Activated CD4-positive, alpha-beta memory T cell treated with anti-CD3 and anti-CD28 coated beads for 36 hours (primary cell): Measurements from ENCODE around the gene SMARCA2. TPM values are rescaled to one million over a fixed set of nuclear protein-coding genes. Genes with fewer than 3 reads are reported as not detected.

Source experiments
- CTCF ChIA-PET: fragments of 350-600 bp; sonication (Branson Sonifier 250); formaldehyde crosslinking; loops from one replicate; lab custom pipeline; 2021; ENCODE audit warnings: antibody characterized with exemption, inconsistent platforms; lab: Charles Lee
- POLR2A ChIA-PET: fragments of 350-600 bp; sonication (Branson Sonifier 250); formaldehyde crosslinking; loops from one replicate; lab custom pipeline; 2021; ENCODE audit warnings: antibody characterized with exemption; lab: Charles Lee
- DNase-seq: peaks from one replicate; pipeline ENCODE4 v3.0.0-alpha.2; 2020
- H3K27ac Mint-ChIP-seq: one replicate; pipeline ENCODE4 v1.8.0; 2021; ENCODE audit warnings: mixed read lengths
- H3K27me3 Mint-ChIP-seq: one replicate; pipeline ENCODE4 v1.8.0; 2021; ENCODE audit warnings: mixed read lengths
- H3K36me3 Mint-ChIP-seq: one replicate; pipeline ENCODE4 v1.8.0; 2021; ENCODE audit warnings: mixed read lengths
- H3K4me1 Mint-ChIP-seq: one replicate; pipeline ENCODE4 v1.8.0; 2021; ENCODE audit warnings: low read depth, mixed read lengths
- H3K4me3 Mint-ChIP-seq: one replicate; pipeline ENCODE4 v1.8.0; 2021; ENCODE audit warnings: mild to moderate bottlenecking, mixed read lengths
- H3K9me3 Mint-ChIP-seq: one replicate; pipeline ENCODE4 v1.8.0; 2021; ENCODE audit warnings: mixed read lengths
- intact Hi-C: fragments of 100-400 bp; cut with micrococcal nuclease; formaldehyde crosslinking; loops from one replicate; pipeline ENCODE4 v1.15.1; 2023
- total RNA-seq, 2 experiments: library from RNA; stranded (reverse); gene quantifications; one replicate each; pipeline ENCODE4 v1.2.3, GENCODE V29; 2021

Gene SMARCA2
- total RNA-seq, 2 experiments from 2014 or later, result 95.1 to 100 TPM

DNA sequence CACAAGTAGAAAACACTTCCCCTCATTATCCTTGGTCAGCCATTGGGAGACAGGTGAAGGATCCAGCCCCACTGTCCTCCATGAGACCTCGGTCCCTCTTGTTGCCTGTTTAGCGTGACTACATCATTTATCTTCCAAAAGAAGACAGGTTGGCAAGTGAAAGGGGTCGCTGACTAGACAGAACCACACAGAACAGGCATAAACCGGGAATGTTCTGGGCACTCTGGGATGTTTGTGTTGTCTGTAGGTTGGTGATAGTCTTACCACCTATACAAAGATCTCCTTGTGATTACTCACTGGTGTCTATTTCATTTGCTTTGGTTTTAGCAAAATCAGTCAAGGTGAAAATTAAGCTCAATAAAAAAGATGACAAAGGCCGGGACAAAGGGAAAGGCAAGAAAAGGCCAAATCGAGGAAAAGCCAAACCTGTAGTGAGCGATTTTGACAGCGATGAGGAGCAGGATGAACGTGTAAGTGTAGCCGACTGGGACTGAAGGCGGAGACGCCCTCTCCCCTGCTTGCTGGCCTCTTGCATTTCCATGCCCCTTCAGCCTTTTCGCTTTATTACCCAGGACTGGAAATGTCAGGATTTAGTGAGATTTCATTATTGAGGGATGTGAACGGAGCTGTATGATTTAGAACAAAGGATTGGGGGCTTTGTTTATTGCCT is 175.9 kb downstream of the SMARCA2 start:
- no peak overlapping the region for H3K4me3 Mint-ChIP-seq
- no peaks in the 10 kb centered on the region for H3K9me3 Mint-ChIP-seq
- peaks cover 22% of the 10 kb centered on the region for H3K4me1 Mint-ChIP-seq
- peaks cover 69% of the 10 kb centered on the region for H3K36me3 Mint-ChIP-seq
- no peak overlapping the region for H3K27ac Mint-ChIP-seq
- POLR2A ChIA-PET, result no interaction called here
- intact Hi-C loops, result no loop called here
- CTCF ChIA-PET, result no interaction called here
- no peaks in the 10 kb centered on the region for H3K27me3 Mint-ChIP-seq
- no peak for DNase-seq

DNA sequence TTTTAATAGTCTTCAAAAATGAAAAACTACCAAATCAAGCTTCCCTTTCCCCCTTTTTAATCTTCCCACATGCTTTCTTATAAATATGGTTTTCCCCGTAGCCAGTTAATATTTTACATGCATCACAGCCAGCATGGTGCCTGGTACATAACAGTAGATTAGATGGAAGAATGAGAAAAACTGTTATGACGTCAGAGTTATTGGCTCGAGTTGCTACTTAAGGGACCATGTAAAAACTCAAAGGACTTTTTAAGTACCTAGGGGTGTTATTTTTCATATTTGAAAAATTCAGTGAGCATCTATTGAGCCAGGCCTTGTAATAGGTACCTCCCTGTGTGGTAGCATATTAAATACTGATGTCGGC is 176.4 kb downstream of the SMARCA2 start:
- POLR2A ChIA-PET, result no interaction called here
- Mint-ChIP-seq H3K27ac (no peak overlapping the region), H3K36me3 (peaks cover 69% of the 10 kb centered on the region), H3K4me1 (peaks cover 22% of the 10 kb centered on the region), H3K9me3 (no peaks in the 10 kb centered on the region), H3K4me3 (no peak overlapping the region), H3K27me3 (no peaks in the 10 kb centered on the region)
- CTCF ChIA-PET, result no interaction called here
- intact Hi-C loops, result no loop called here
- DNase-seq, result no peak

DNA sequence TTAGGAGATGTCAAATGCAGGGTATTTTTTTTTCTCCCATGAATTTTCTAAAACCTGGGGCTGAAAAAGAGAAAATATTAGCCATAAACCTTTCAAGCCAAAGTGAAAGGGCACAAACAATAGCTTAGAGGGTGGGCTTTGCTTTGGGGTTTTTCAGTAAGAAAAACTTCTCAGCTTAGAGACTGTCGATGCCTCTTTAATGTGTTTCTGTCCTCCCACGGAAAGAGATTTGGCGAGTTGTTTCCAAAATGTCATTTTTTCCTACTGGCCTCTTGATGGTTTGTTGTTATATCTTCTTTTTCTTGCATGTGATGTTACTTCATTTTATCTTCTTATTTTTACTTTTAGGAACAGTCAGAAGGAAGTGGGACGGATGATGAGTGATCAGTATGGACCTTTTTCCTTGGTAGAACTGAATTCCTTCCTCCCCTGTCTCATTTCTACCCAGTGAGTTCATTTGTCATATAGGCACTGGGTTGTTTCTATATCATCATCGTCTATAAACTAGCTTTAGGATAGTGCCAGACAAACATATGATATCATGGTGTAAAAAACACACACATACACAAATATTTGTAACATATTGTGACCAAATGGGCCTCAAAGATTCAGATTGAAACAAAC is 177.3 kb downstream of the SMARCA2 start:
- H3K36me3 Mint-ChIP-seq, result peaks cover 66% of the 10 kb centered on the region
- H3K9me3 Mint-ChIP-seq, result no peaks in the 10 kb centered on the region
- H3K4me1 Mint-ChIP-seq, result peaks cover 22% of the 10 kb centered on the region
- CTCF ChIA-PET, result interaction anchor here (0.6 kb wide), 1 partner anchor 34 kb away, joined by 3 read pairs; no protein-coding TSS in a partner anchor
- H3K27me3 Mint-ChIP-seq, result no peaks in the 10 kb centered on the region
- DNase-seq, result no peak
- peak overlapping the region; percentile 35 for H3K27ac Mint-ChIP-seq
- no peak overlapping the region for H3K4me3 Mint-ChIP-seq
- intact Hi-C loops, result no loop called here
- POLR2A ChIA-PET, result no interaction called here

DNA sequence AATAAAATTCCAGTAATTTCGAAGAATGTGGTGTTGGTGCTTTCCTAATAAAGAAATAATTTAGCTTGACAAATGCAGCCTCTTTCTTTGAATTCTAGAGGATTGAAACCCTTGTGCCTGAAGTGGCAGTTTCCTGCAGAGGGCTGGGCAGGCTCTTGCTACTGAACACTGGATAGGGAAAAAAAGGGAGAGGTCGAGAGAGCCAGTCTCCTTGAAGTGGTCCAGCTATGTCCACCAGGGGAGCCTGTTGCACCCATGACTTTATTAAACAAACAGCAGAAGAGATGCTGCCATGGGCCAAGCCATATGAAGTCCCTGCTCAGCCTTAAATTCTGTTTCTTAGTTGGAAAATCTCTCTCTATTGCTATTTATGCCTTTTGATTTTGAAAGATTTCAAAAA is 178.4 kb downstream of the SMARCA2 start:
- ChIA-PET CTCF (no interaction called here), POLR2A (no interaction called here)
- Mint-ChIP-seq H3K4me3 (no peak overlapping the region), H3K27me3 (no peaks in the 10 kb centered on the region), H3K27ac (no peak overlapping the region), H3K9me3 (no peaks in the 10 kb centered on the region), H3K36me3 (peaks cover 72% of the 10 kb centered on the region), H3K4me1 (peaks cover 24% of the 10 kb centered on the region)
- DNase-seq, result no peak
- intact Hi-C loops, result no loop called here

DNA sequence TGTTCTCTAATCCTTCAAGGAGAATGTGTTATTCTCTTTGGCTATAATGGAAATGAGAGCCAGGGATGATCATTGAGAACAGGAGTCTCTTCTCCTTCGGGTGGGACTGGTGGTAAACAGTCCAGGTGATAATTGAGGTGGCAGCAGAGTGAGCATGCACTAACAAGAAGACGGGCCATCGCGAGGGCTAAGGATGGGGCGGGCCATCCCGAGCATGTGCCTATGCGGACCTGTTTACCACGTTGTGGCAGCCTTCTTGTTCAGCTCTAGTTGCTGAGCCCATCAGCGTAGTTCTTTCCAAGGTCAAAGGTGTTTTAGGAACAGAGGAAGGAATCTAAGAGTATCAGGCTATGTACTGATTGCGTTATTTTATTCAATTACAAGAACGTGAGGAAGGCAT is 180.1 kb downstream of the SMARCA2 start:
- Mint-ChIP-seq H3K27me3 (no peaks in the 10 kb centered on the region), H3K4me1 (peaks cover 27% of the 10 kb centered on the region), H3K27ac (no peak overlapping the region), H3K36me3 (peaks cover 72% of the 10 kb centered on the region), H3K4me3 (no peak overlapping the region), H3K9me3 (peaks cover 10% of the 10 kb centered on the region)
- intact Hi-C loops, result no loop called here
- ChIA-PET POLR2A (no interaction called here), CTCF (no interaction called here)
- no peak for DNase-seq

DNA sequence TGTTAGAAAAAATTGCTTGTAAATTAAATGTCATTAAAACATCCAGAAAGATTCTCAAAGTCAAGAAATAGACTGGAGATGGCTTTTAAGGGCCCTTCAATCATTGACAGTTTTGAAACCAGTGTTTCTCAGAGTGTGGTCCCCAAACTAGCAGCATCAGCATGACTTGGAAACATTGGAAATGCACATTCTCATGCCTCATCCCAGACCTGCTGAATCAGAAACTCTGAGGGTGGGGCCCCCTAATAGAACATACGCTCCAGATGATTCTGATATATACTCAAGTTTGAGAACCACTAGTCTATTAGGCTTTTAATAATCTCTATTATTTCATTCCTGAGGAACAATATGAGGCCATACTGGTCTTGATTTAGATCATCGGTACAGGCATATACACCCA is 181.6 kb downstream of the SMARCA2 start:
- Mint-ChIP-seq H3K27me3 (no peaks in the 10 kb centered on the region), H3K9me3 (peaks cover 15% of the 10 kb centered on the region), H3K36me3 (peaks cover 70% of the 10 kb centered on the region), H3K27ac (no peak overlapping the region), H3K4me3 (no peak overlapping the region), H3K4me1 (peaks cover 24% of the 10 kb centered on the region)
- DNase-seq, result no peak
- ChIA-PET CTCF (no interaction called here), POLR2A (no interaction called here)
- intact Hi-C loops, result no loop called here

DNA sequence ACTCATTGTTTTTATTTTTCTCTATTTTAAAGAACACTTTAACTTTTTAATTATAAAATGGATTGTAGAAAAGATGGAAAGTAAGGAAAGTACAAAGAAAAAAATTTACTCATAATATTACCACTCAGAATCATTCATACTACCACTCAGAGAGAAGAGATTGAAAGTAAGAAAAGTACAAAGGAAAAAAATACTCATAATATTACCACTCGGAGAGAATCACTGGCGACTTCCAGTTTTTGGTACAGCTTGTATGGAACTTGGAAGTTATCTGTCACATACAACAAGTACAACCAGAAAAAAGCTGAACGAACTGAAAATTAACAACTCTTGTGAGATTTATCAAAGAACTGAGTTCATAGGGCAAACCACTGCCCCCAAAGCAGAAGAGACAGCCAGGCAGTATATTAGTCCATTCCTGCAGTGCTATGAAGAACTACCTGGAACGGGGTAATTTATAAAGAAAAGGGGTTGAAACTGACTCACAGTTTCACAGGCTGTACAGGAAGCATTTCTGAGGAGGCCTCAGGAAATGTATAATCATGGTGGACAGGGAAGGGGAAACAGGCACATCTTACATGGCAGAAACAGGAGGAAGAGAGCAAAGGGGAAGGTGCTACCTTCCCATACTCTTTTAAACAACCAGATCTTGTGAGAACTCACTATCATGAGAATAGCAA is 183.9 kb downstream of the SMARCA2 start:
- intact Hi-C loops, result no loop called here
- Mint-ChIP-seq H3K9me3 (peaks cover 19% of the 10 kb centered on the region), H3K36me3 (peaks cover 55% of the 10 kb centered on the region), H3K27me3 (no peaks in the 10 kb centered on the region), H3K27ac (peak overlapping the region; percentile 34), H3K4me1 (peaks cover 12% of the 10 kb centered on the region), H3K4me3 (no peak overlapping the region)
- DNase-seq, result no peak
- POLR2A ChIA-PET, result no interaction called here
- CTCF ChIA-PET, result interaction anchor here (0.7 to 1.0 kb wide), 2 partner anchors 71 to 112 kb away, joined by 3 to 4 read pairs; no protein-coding TSS in a partner anchor

DNA sequence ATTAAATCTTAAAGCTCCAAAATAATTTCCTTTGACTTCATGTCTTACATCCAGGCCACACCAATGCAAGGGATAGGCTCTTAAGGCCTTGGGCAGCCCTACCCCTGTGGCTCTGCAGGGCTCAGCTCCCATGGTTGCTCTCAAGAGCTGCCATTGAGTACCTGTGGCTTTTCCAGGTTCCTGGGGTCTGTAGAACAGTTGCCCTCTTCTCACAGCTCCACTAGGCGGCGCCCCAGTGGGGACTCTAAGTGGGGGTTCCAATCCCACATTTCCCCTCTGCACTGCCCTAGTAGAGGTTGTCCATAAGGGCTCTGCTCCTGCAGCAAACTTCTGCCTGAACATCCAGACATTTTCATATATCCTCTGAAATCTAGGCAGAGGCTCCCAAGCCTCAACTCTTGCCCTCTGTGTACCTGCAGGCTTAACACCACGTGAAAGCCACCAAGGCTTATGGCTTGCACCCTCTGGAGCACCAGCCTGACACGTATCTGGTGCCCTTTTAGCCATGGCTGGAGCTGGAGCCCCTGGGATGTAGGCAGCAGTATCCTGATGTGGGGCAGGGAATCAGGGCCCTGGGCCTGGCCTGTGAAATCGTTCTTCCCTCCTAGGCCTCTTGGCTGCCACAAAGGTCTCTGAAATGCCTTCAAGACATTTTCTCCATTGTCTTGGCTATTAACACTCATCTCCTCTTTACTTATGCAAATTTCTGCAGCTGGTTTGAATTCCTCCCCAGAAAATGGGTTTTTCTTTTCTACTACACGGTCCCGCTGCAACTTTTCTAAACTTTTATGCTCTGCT is 185.1 kb downstream of the SMARCA2 start:
- intact Hi-C loops, result no loop called here
- Mint-ChIP-seq H3K9me3 (peaks cover 19% of the 10 kb centered on the region), H3K27me3 (no peaks in the 10 kb centered on the region), H3K36me3 (peaks cover 45% of the 10 kb centered on the region), H3K4me1 (peaks cover 12% of the 10 kb centered on the region), H3K4me3 (no peak overlapping the region), H3K27ac (no peak overlapping the region)
- ChIA-PET POLR2A (no interaction called here), CTCF (no interaction called here)
- no peak for DNase-seq

DNA sequence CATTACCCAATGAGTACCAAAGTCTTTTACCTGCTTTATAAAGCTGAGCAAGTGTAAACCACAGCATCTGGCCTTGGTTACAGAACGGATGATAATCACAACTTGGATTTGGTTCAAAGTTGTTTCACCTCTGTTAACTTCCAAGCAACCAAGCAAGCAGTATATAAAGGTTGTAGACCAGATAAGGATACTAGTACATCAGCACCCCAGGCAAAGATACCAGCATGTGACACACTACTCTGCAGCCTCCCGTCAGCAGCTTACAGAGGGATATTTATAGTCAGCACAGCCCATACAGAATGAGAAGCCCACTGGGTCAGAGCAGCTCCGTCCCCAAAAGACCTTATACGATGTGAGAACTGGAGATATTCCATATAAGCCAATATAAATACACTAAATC is 193.3 kb downstream of the SMARCA2 start:
- Mint-ChIP-seq H3K9me3 (no peaks in the 10 kb centered on the region), H3K27ac (no peak overlapping the region), H3K4me1 (no peaks in the 10 kb centered on the region), H3K4me3 (no peak overlapping the region), H3K36me3 (no peaks in the 10 kb centered on the region), H3K27me3 (no peaks in the 10 kb centered on the region)
- POLR2A ChIA-PET, result no interaction called here
- intact Hi-C loops, result no loop called here
- DNase-seq, result no peak
- CTCF ChIA-PET, result no interaction called here

DNA sequence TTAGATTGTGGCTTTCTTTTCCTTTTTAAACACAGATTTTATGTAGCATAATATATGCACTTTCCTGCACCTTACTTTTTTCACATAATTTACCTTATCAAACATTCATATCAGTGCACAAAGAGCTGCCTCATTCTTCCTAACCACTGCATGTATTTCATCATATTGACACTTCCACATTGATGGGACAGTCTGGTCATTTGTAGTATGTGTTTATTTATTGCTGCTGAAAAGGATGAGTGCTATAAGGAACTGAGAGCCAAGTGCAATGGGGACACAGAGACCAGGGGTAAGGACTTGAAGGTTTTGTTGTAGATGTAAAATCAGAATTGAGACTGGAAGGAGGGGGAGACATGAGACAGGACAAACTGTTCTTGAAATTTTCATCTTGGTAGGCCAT is 193.8 kb downstream of the SMARCA2 start:
- H3K36me3 Mint-ChIP-seq, result no peaks in the 10 kb centered on the region
- no peaks in the 10 kb centered on the region for H3K9me3 Mint-ChIP-seq
- ChIA-PET POLR2A (no interaction called here), CTCF (no interaction called here)
- H3K4me1 Mint-ChIP-seq, result no peaks in the 10 kb centered on the region
- H3K27ac Mint-ChIP-seq, result no peak overlapping the region
- no peak overlapping the region for H3K4me3 Mint-ChIP-seq
- DNase-seq, result no peak
- intact Hi-C loops, result no loop called here
- H3K27me3 Mint-ChIP-seq, result no peaks in the 10 kb centered on the region

DNA sequence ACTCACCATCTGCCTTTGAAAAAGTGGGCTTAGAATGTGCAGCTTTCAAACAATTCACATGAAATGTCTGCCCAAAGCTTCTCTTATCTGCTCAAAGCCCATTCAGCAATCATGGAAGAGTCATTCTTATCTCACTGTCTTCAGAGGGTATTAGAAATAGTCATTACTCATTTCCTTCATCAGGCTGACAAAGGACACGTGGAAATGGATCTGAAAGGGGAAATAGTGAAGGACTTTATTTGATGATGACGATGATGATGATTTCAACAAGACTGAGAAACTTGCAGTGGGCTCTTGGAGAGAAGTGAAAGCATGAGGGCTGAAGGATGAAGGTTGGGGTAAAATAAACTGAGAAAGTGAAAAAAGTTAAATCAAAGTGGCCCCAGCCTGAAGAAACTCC is 194.3 kb downstream of the SMARCA2 start:
- Mint-ChIP-seq H3K4me3 (no peak overlapping the region), H3K27me3 (no peaks in the 10 kb centered on the region), H3K4me1 (no peaks in the 10 kb centered on the region), H3K27ac (no peak overlapping the region), H3K36me3 (no peaks in the 10 kb centered on the region), H3K9me3 (no peaks in the 10 kb centered on the region)
- intact Hi-C loops, result no loop called here
- POLR2A ChIA-PET, result no interaction called here
- no peak for DNase-seq
- CTCF ChIA-PET, result no interaction called here

DNA sequence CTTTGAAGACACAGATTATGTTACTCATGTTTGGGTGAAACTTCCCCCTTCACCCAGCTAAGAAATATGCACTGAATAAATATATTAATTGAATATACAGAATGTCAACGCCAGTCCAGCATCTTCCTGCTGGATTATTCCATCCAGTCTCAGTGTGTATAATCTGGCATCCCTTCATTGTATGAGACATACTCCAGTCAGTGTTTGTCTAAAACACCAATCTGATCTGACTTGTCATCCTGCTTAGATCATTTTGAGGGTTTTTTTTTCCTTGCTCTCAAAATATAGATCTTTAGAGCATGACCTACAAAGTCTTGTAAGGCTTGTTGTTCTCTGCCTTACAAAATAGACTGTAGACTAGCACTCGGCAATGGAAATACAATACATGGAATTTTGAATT is 195.1 kb downstream of the SMARCA2 start:
- POLR2A ChIA-PET, result no interaction called here
- no peak overlapping the region for H3K27ac Mint-ChIP-seq
- no peak for DNase-seq
- intact Hi-C loops, result no loop called here
- H3K36me3 Mint-ChIP-seq, result no peaks in the 10 kb centered on the region
- no peaks in the 10 kb centered on the region for H3K9me3 Mint-ChIP-seq
- H3K27me3 Mint-ChIP-seq, result no peaks in the 10 kb centered on the region
- H3K4me3 Mint-ChIP-seq, result no peak overlapping the region
- CTCF ChIA-PET, result no interaction called here
- H3K4me1 Mint-ChIP-seq, result no peaks in the 10 kb centered on the region
